ENCODE data around the gene PTPRK. TPM values are rescaled to one million over a fixed set of nuclear protein-coding genes. Genes with fewer than 3 reads are reported as not detected.
"Not testable (repeated sequence)": the region's sequence is repeated elsewhere in the genome, so short reads cannot be mapped to it uniquely, and the experiment has no call there.

The PTPRK gene
- total RNA-seq, 1 donor from 2014 or later: 13.0 TPM

DNA sequence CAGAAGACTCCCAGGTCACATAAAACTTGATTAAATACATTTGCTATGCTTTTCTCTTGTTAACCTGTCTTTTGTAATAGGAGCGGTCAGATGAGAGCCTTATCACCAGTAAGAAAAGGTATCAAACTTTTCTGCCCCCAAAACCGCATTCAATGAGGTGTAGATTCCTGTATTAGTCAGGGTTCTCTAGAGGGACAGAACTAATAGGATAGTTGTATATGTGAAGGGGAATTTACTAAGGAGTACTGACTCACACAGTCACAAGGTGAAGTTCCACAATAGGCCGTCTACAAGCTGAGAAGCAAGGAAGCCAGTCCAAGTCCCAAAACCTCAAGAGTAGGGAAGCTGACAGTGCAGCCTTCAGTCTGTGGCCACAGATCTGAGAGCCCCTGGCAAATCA is 32.7 kb downstream of the PTPRK start:
- no peak for ATAC-seq

DNA sequence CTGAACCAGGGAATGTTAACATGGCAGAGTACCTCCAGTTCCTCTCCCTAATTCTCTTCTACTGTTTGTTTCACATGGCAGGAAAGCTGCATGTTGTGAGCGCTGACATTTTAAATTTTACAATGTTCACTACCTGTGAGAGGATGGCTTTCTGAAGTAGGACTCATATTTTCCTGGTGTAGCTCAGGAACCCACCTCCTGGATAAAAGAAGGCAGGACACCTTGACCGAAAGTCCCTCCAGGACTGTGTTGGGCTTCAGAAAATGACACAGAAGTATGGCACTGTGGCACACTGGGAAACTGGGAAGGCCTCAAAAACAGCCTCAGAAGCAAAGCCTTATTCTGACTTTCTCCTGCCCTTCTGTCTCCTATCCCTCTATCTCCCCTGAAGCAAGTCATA is 33.3 kb downstream of the PTPRK start:
- ATAC-seq: no peak

DNA sequence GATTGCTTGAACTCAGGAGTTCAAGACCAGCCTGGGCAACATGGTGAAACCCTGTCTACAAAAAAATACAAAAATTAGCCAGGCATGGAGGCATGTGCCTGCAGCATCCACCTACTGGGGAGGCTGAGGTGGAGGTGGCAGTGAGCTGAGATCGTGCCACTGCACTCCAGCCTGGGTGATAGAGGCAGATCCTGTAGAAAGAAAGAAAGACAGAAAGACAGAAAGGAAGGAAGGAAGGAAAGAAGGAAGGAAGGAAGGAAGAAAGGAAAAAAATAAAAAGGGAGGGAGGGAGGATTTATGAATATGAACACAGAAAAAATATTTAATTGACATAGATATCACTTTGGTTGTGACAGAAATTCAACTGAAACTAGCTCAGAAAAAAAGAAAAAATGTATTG is 33.8 kb downstream of the PTPRK start:
- not testable (repeated sequence) for ATAC-seq

DNA sequence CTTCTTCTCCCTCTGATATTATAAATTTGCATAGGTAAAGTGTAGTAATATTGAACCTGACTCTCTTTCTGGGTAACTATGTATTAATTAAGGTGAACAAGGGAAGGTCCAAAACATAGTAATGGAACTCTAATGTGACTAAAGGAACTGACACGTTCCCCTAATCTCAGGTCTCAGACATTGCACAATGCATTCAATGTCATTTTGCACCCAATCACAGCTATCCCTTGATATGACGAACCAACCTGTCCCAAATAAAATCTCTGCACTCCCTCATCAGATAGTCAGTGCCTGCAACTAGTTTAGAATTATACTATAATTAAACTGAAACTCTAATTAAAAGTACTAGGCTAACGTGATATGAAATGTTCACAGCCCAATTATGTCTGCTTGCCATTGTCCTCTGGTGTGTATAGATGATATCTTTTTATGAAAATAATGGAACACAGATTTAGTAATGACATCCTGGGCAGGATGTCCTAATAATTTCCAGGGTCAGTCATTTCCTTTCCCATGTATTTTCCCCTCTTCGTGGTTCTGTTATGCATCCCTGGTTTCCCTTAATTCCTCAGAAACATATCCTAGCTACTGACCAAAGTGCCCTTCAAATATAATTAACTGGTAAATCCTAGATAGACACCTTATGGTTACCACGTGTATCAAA is 36.8 kb downstream of the PTPRK start:
- no peak for ATAC-seq

DNA sequence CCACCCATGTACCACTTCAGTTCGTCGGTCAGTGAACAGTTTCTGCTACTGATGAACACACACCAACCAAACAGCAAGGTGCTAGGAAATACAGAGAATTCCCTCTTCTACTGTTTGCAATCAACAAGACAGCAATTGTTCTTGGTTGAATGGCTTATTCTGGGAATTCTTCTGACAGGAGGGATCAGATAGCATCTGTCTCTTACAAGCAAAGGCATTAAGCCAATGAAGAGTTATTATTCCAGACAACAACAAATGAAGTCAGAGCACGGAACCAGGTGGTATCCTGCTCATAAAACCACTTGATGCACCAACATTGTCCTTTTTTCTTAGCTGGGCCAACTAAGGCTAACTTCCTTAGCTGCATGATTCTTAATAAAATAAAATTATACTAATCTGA is 37.8 kb downstream of the PTPRK start:
- ATAC-seq: no peak

DNA sequence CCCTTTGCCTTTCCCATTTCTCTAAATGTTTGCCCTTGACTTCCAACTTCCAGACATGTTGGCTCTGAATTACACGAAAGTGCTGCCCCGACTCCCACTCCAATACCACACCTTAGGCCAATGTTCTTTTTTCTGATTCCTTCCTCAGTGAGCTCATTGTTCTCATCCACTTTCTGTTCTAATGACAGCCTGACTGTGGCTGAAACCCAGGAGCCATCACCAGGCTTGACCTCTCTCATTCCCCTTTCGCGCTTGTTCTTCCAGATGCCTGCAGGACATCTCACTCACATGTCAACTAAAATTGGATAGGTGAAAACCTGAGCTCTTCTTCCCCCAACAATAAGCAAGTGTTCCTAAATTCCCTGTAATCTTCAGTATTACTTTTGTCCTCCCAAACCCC is 40.4 kb downstream of the PTPRK start:
- ATAC-seq: no peak

DNA sequence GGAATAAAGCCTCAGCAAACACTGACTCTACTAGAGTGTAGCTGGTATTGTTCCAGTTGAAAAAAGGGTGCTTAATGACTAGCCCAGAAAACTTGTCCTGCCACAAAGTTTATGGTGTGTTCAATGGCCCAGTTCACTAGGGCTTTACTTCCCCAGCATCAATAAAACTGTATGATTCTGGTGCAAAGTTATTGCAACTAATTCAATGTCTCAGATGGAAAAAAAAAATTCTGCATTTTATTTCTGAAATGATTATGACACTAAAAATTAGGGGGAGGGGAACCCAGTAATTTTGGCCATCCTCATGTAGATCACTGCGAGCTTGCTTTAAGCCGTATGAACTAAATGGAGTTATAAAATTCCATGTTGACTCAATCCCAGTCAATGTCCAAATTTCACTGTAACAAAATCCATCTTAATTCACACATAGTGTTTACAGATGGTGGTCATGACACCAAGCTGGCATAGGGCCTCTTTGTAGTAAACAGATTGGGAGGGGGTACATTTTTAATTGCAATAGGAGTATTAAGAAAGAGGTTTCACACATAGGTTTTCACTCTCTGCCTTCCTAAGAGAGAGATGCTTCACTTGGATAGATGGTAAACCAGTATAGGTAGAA is 41.2 kb downstream of the PTPRK start:
- ATAC-seq: peak; percentile 39

DNA sequence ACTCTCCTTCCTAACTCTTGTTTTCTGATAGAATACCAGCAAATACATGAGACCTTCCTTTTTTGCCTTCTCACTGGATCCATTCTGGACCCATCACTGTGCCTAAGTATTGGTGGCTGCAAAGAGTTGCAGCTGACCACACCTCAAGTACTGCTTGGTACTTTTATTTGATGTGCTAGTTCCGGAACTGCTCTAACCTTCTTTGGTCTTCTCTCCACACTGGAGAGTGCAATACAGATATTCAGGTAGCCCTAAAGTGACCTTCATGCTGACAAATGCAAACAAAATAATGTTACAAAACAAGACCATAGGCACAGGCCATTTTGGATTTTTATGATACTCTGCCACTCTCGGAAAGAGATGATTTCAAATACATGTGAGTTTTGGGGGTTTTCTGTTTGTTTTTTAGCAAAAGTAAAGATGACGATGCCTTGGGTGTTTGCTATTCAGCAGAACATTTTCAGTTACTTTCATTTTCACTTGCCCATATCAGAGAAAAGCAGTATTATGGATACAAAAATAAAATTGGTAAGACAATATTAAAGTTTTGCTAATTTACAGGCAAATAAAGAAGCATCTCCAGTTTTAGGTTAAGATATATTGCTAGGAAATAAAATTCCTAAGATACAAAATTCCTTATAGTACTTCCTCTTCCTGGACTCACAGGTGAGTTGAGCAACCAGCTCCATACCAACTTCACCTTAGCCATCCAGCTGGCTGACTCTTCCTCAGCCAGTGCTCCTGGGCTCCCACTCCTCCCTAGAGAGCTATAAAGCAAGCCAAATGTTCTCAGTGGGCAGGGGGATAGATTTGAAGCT is 42.0 kb downstream of the PTPRK start:
- no peak for ATAC-seq

DNA sequence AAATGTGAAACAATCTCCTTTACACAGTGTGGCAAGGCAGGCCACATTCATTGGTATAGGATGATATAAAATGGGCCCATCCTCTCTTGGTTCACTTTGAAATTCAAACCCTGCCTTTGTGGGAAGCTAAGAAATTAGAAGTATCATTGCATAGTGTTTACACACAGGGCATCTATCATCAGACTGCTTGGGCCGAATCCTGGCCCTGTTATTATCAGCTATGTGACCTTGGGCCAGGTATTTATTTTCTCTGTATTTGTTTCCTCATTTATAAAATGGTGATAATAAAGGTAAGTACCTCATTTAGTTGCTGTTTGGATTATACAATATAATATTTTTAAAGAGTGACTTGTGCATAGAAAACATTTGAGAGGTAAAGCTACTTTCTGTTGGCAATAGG is 45.5 kb downstream of the PTPRK start:
- ATAC-seq: no peak

DNA sequence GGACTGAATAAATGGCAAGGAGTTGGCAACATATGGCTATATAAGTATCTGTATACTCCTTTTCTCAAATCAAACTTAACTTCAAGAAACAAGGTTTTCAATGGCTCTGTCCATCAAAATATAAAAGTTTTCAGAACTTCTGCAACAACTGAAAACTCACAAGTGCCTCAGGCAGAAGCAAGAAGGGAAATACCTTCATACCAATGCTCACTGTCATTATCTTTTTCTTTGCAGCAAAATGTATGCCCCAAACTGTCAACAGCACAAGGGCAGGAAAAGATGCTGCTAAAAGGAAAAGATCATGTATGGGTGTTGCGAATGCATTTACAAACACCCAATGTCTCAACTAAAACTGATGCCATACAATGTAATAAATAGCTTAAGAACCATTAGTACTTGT is 45.9 kb downstream of the PTPRK start:
- no peak for ATAC-seq

DNA sequence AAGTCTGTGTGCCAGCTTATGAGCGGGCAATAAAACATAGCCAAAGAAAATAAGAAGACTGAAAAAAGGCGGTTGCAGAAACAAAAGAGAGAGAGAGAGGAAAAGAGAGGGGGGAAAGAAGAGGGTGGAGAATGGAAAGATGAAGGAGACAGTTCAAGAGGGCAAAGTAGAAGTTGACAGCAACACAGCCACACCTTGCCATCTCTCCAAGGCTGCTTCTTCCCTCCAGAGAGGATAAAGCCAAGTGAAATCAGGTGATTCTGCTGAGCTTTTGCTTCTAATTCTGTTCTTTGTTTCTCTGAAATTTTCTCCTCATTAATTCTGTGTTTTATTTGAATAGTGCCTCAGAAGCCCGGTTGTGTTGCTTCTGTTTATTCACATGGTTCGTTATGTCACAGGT is 48.5 kb downstream of the PTPRK start:
- no peak for ATAC-seq

DNA sequence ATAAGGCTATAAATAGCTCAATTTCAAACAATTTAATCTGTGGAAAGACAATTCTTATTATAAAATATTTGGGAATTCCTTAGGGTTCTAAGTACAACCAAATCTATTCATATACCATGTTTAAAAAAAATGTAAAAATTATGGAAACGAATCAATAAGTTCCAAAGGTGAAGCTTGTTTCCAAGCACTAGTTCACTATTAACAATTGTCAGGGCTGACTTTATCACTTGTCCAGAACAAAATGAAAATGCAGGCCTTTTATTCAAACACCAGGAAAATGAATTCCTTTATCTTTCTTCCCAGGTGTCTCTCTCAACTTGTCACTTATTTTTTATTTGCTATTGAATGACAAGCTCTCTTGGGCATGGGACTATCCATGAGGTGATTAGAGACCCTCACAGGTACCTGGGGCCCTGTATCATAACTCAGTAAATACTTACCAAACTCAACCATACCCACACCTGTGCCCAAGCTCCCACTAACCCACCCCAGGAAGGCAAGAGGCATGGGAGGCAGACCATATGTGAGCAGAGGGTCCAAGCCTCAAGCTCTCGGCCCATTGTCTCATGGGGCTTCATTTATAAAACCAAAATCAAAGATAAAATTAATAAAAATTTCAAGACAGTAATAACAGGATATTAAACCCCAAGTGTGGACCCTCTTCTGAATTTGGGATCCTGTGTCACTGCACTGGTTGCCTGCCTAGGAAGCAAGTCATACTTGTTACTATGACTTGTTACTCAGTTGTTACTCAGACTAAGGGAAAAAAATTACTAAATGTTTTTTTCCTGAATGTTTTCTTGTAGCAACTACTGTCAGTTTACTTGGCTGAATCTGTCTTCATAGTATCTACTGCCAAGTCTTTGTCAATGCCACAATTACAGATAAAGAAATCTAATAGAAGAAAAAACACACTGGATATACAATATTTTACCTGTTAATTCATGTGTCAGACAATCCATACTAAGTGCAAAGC is 54.7 kb downstream of the PTPRK start:
- ATAC-seq: no peak

DNA sequence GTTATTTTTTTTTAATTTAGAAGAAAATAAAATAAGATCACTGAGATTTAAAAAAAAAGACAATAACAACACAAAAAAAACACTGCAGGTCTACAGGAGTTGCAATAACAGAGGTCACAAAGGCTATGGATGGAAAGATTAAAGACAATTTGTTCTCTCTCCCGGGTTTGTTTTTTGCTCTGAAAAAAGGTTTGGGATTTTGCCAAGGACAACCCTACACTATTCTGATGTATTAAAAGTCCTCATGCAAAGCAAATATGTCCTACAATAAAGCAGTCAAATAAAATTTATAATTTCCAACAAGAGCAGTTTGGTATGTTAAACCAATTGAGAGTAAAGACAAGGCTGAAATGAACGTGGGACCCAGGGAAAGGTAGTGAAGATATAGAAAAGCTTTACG is 55.6 kb downstream of the PTPRK start:
- no peak for ATAC-seq

DNA sequence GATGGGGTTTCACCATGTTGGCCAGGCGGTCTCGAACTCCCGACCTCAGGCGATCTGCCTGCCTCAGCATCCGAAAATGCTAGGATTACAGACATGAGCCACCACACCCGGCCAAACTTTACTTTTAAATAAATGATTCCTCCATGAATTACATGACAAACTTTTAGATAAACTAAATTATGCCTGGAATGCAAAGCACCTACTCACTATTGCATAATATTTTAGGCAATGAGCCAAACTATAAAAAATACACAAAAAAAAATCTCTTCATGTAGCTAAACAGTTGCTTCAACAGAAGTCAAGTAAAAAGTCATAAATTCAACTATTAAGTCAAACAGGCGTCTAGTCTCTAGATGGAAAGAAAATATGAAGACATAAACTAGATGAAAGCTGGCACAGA is 56.5 kb downstream of the PTPRK start:
- no peak for ATAC-seq

DNA sequence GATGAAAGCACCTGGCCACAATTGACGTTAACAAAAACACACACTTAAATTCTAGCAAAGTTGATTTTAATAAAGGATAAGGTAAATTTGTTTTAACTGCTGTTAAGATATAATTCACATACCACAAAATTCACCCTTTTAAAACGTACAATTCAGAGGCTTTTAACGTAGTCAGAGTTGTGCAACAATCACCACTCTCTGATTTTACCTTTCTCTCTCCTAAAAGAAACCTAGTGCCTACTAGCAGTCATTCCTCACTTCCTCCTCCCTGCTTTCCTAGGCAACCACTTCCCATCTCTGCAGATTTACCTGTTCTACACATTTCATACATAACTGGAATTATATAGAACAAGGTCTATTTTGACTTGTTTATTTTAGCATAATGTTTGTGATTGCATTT is 58.9 kb downstream of the PTPRK start:
- ATAC-seq: no peak

DNA sequence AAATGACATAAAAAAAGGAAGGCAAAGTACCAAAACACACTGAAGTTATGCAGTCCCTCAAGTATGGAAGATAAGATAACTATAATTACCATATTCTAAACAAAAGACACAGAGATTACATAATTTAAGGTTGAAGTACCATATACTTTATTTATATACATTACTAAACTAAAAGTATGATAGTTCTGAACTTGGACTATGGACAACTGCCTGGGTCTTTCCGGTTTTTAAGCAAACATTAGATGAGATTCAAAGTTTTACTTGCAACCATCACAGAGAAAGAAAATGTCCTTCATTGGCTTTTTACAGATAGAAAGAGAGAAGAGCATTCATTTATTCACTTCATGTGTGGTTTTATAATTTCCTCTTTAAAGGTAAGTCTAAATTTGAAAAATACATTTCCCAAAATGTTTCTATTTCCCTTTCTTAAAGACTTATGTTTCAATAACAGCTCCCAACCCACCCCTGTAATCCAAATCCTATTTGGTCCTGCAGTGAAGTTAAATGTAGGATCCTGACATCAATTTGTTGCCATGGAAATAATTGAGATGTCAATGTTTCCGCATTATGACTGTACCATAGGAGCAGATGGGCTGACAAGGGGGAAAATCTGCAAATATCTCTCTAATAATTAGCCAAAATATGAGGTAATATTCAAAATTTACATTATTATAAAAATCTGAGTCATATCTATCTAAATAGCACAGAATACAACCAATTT is 63.7 kb downstream of the PTPRK start:
- ATAC-seq: no peak

DNA sequence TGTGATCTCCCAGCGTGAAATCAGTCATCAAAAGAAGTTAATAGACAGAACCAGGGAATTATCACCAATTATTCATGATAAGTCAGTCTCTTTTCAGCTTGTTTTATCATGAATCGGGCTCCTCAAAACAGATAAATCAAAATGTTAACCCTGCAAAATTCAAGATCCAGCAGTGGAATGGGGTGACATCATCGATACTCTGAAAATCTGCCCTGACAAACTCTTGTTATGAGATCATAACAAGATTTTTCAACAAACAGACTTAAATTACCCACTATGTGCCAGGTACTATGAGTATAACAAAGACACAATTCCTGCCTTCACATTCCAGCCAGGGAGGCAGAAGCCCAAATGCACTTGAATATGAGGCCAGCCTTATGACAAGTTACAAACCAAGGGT is 64.4 kb downstream of the PTPRK start:
- no peak for ATAC-seq

DNA sequence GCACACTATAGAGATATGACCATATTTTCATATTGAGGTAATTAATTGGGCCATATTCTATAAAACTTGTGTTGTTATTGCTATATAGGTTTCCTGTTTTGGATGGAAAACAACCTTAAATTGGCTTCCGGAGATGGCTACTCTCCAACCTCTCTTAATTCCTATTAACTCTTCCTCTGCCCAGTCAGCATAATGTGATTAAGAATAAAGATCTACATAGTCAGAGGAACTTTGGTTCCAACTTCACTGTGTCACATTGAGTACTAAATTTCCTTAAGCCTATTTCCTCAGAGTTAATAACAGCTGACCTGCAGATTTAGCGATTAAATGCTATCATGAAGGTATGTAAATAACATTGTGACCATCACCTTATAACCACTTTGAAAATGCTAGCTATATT is 67.7 kb downstream of the PTPRK start:
- no peak for ATAC-seq

DNA sequence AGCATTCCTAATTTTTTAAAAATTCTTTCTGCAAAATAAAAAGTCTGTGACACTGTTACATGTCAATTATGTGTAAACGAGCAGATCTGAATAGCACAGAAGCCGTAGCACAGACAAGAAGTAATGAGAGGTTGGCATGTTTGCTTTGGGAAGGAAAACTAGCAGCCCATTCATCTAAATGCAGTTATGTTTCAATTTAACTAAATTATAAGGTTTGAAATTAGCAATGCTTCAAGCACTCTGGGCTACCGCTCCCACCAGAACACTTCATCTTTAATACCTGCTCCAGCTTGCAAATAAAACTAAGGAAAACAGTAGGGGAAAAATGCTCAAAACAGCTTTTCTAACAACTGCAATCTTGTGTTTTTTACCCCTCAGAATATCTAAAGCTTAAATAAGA is 73.9 kb downstream of the PTPRK start:
- ATAC-seq: no peak

DNA sequence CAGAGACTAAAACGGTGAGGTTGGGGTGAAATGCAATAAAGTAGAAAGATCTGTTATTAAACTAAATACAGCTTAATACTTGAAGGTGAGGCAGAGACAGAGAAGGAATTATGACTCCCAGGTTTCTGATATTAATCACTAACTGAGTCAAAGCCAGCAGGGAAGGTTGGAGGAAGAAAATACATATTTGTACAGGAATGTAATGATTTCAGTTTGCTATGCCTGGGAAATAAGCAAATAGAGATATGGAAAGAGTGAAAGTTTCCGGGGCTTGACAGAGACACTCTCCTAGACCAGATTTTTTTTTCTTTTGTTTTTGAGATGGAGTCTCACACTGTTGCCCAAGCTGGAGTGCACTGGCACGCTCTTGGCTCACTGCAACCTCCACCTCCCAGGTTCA is 76.8 kb downstream of the PTPRK start:
- ATAC-seq: no peak

DNA sequence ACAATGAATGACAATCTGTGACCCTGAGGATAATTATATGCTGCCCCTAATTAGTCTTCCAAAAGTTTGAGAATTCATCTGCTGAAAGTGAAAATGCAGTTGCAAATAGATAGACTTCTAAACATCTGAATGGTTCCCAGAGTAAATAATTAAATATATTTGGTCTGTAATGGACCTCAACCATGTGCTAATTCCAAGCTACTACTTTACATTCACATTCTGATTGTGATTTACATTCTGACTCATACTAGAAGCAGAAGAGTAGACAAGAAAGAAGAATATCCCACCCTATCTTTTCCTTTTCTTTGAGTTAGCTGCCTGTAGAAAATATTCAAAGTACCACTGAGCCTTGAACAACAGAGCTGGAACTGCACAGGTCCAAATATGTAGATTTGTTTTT is 80.8 kb downstream of the PTPRK start:
- ATAC-seq: no peak

DNA sequence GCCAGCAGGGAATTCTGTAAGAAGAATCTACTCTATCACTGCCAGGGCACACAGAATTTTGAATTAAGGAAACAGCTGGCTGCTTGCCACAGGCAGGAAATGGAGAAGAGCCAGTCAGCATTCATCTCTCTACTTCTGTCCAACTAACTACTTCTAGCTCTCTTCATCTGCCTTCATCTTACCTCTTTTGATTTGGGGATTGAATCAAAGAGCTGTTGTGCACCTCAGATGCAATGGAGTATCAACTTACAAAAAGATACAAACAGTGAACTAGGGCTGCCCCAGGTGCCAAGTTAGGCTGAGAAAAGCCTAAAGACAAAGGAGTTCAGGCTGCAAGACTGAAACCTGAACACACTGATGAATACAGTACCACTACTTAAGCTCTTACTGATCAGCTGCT is 82.0 kb downstream of the PTPRK start:
- ATAC-seq: no peak
